C4-2B (cell line): Measurements from ENCODE around the gene PCDH9.

ENCODE experiments used
- ZFX ChIP-seq: fragments of 450-650 bp; IDR thresholded peaks from 2 replicates; pipeline ENCODE4 v1.6.1; 2017
- TF ChIP-seq, protein P1 (sequence below): fragments of 450-650 bp; conservative IDR thresholded peaks from 2 replicates; pipeline ENCODE4 v1.5.1; 2017; ENCODE audit warnings: mild to moderate bottlenecking

DNA sequence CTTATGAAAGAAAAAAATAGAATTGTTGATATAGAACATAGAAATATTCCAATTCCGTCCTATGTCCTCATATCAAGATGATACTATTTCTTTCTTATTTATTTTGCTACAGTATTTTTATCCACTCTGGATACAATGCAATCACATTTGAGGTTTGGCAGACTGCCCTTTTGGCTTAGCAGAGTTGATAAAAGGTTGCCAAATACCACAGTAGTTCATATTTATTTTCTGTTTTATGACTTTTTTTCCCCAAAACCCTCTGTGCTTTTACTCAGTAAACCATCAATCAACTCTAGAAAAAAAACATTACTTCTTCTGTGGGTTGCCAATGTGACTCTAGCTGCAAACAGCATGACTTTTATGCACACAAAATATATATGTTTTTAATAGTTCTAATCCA lies 424.5 kb downstream of the PCDH9 start:
- TF ChIP-seq, protein P1, sequence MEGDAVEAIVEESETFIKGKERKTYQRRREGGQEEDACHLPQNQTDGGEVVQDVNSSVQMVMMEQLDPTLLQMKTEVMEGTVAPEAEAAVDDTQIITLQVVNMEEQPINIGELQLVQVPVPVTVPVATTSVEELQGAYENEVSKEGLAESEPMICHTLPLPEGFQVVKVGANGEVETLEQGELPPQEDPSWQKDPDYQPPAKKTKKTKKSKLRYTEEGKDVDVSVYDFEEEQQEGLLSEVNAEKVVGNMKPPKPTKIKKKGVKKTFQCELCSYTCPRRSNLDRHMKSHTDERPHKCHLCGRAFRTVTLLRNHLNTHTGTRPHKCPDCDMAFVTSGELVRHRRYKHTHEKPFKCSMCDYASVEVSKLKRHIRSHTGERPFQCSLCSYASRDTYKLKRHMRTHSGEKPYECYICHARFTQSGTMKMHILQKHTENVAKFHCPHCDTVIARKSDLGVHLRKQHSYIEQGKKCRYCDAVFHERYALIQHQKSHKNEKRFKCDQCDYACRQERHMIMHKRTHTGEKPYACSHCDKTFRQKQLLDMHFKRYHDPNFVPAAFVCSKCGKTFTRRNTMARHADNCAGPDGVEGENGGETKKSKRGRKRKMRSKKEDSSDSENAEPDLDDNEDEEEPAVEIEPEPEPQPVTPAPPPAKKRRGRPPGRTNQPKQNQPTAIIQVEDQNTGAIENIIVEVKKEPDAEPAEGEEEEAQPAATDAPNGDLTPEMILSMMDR, result no peak
- no peak for TF ChIP-seq ZFX
